IMR-90 (cell line): ENCODE data around the gene PPP6R1. TPM values are rescaled to one million over a fixed set of nuclear protein-coding genes. Genes with fewer than 3 reads are reported as not detected.

Experiments used
- ATAC-seq: fragments of 200-7000 bp; cut with Tn5 transposase; 2 replicates; pipeline ENCODE4 v1.9.1; 2020; ENCODE audit warnings: low read depth, mild to moderate bottlenecking, moderate library complexity
- BruUV-seq: library from RNA; stranded (reverse); fragments of 400-500 nt; replicated peaks from 2 replicates; lab custom pipeline; 2021; lab: Mats Ljungman, UMichigan
- CTCF ChIA-PET: fragments of 300-600 bp; formaldehyde crosslinking; extraction: SDS; loops from one replicate; lab custom pipeline; 2021; ENCODE audit warnings: antibody characterized with exemption; lab: Yijun Ruan, JAX
- POLR2A ChIA-PET: fragments of 300-600 bp; sonication (Branson Sonifier 250); formaldehyde crosslinking; loops from one replicate; lab custom pipeline; 2022; ENCODE audit warnings: antibody characterized with exemption; ENCODE audit not compliant: unreplicated experiment; lab: Charles Lee
- DNase-seq: peaks from one replicate; pipeline ENCODE4 v3.0.0; 2013
- H2AFZ ChIP-seq: replicated peaks from 2 replicates; pipeline ENCODE3; 2013; ENCODE audit warnings: low read length, mild to moderate bottlenecking; ENCODE audit not compliant: poor library complexity
- H2AK5ac ChIP-seq: 2 replicates; pipeline ENCODE4 v1.6.1; 2013; ENCODE audit warnings: low read depth, low read length, inconsistent platforms
- H2AK9ac ChIP-seq: replicated peaks from 2 replicates; pipeline ENCODE3; 2013; ENCODE audit warnings: mild to moderate bottlenecking, low read depth, low read length, moderate library complexity; ENCODE audit not compliant: poor library complexity
- H2BK120ac ChIP-seq: 2 replicates; pipeline ENCODE4 v1.6.1; 2013; ENCODE audit warnings: low read depth, low read length, inconsistent platforms
- H2BK15ac ChIP-seq: 3 replicates; pipeline ENCODE4 v1.6.1; 2013; ENCODE audit warnings: low read depth, low read length, inconsistent platforms
- H2BK20ac ChIP-seq: 2 replicates; pipeline ENCODE4 v1.6.1; 2013; ENCODE audit warnings: low read depth, mild to moderate bottlenecking, inconsistent platforms, low read length, moderate library complexity
- H2BK5ac ChIP-seq: 2 replicates; pipeline ENCODE4 v1.6.1; 2013; ENCODE audit warnings: mild to moderate bottlenecking, low read depth, low read length, inconsistent platforms; ENCODE audit not compliant: poor library complexity, severe bottlenecking
- H3K14ac ChIP-seq: replicated peaks from 2 replicates; pipeline ENCODE4 v1.6.1; 2013; ENCODE audit warnings: low read depth, low read length, inconsistent platforms
- H3K18ac ChIP-seq: 2 replicates; pipeline ENCODE4 v1.6.1; 2013; ENCODE audit warnings: low read depth, low read length, control low read depth
- H3K23ac ChIP-seq: 2 replicates; pipeline ENCODE4 v1.6.1; 2013; ENCODE audit warnings: low read depth, low read length, inconsistent platforms
- H3K27ac ChIP-seq: 2 replicates; pipeline ENCODE4 v1.5.1; 2013; ENCODE audit warnings: mild to moderate bottlenecking, control low read depth, low read length; ENCODE audit not compliant: insufficient read depth
- H3K27me3 ChIP-seq: 2 replicates; pipeline ENCODE4 v1.6.1; 2013; ENCODE audit warnings: low read length; ENCODE audit not compliant: control insufficient read depth, insufficient read depth
- H3K36me3 ChIP-seq: 2 replicates; pipeline ENCODE4 v1.6.1; 2013; ENCODE audit warnings: low read length, mixed read lengths; ENCODE audit not compliant: control insufficient read depth, insufficient read depth
- H3K4ac ChIP-seq: 2 replicates; pipeline ENCODE4 v1.6.1; 2013; ENCODE audit warnings: low read depth, low read length, inconsistent platforms
- H3K4me1 ChIP-seq: 2 replicates; pipeline ENCODE4 v1.6.1; 2013; ENCODE audit warnings: low read length, mixed read lengths; ENCODE audit not compliant: control insufficient read depth, insufficient read depth
- H3K4me2 ChIP-seq: 2 replicates; pipeline ENCODE4 v1.6.1; 2013; ENCODE audit warnings: low read depth, mild to moderate bottlenecking, control low read depth, low read length, moderate library complexity
- H3K4me3 ChIP-seq: 2 replicates; pipeline ENCODE4 v1.5.1; 2013; ENCODE audit warnings: low read depth, mild to moderate bottlenecking, control low read depth, low read length, moderate library complexity; ENCODE audit not compliant: insufficient read depth
- H3K56ac ChIP-seq: 2 replicates; pipeline ENCODE4 v1.6.1; 2013; ENCODE audit warnings: low read length, inconsistent platforms; ENCODE audit not compliant: insufficient read depth; ENCODE audit errors: extremely low read depth
- H3K79me1 ChIP-seq, 2 experiments: 2 replicates each; pipeline ENCODE4 v1.6.1; 2013; ENCODE audit warnings: low read length in 2 of 2, inconsistent platforms in 1 of 2, low read depth in 1 of 2
- H3K9ac ChIP-seq: 2 replicates; pipeline ENCODE4 v1.6.1; 2013; ENCODE audit warnings: low read depth, low read length, control low read depth
- H3K9me1 ChIP-seq: 2 replicates; pipeline ENCODE4 v1.6.1; 2013; ENCODE audit warnings: low read length, inconsistent platforms; ENCODE audit not compliant: insufficient read depth
- H3K9me3 ChIP-seq: 2 replicates; pipeline ENCODE4 v1.6.1; 2013; ENCODE audit warnings: low read length; ENCODE audit not compliant: control insufficient read depth, insufficient read depth
- H4K20me1 ChIP-seq: 2 replicates; pipeline ENCODE4 v1.6.1; 2013; ENCODE audit warnings: low read length, inconsistent platforms; ENCODE audit not compliant: insufficient read depth
- H4K5ac ChIP-seq: 2 replicates; pipeline ENCODE4 v1.6.1; 2013; ENCODE audit warnings: mild to moderate bottlenecking, low read depth, low read length, control low read depth
- H4K8ac ChIP-seq, 2 experiments: 2 replicates each; pipeline ENCODE4 v1.6.1; 2013; ENCODE audit warnings: low read depth in 2 of 2, low read length in 2 of 2, control low read depth in 1 of 2, inconsistent platforms in 1 of 2
- H4K91ac ChIP-seq: 2 replicates; pipeline ENCODE4 v1.6.1; 2013; ENCODE audit warnings: low read depth, low read length, inconsistent platforms; ENCODE audit not compliant: insufficient read depth
- MAFK ChIP-seq: IDR thresholded peaks from 2 replicates; pipeline ENCODE4 v1.6.1; 2012; ENCODE audit warnings: low read depth, low read length, improper control_type of control experiment
- MAZ ChIP-seq: IDR thresholded peaks from 2 replicates; pipeline ENCODE4 v1.6.1; 2012; ENCODE audit warnings: low read depth, mild to moderate bottlenecking, low read length, improper control_type of control experiment, moderate library complexity, borderline replicate concordance
- POLR2A ChIP-seq: IDR thresholded peaks from 2 replicates; pipeline ENCODE4 v1.6.1; 2012; ENCODE audit warnings: mild to moderate bottlenecking, low read depth, low read length
- RFX5 ChIP-seq: IDR thresholded peaks from 2 replicates; pipeline ENCODE4 v1.8.0; 2012; ENCODE audit warnings: low read depth, mild to moderate bottlenecking, low read length, moderate library complexity
- SMC3 ChIP-seq: fragments of 150-350 bp; IDR thresholded peaks from 2 replicates; pipeline ENCODE4 v1.6.1; 2016; ENCODE audit warnings: low read depth, mild to moderate bottlenecking, antibody characterized with exemption, low read length, moderate library complexity
- WGBS, 2 experiments: methylation state at CpG; one replicate each; pipeline versions ENCODE4 v1.1.5 to v1.1.7; 2013; ENCODE audit warnings: missing lambda C conversion rate in 2 of 2; ENCODE audit not compliant: insufficient read length in 1 of 2; ENCODE audit errors: extremely low coverage in 2 of 2; 5-methylcytosine and 5-hydroxymethylcytosine counted together
- dilution Hi-C: fragments of 300-500 bp; cut with HindIII; formaldehyde crosslinking; loops from one replicate; pipeline ENCODE4 v1.14.3; 2018; ENCODE audit warnings: low sequenced_read_pairs; ENCODE audit not compliant: unreplicated experiment
- in situ Hi-C: fragments of 300-500 bp; cut with MboI; formaldehyde crosslinking; loops from 3 replicates; pipeline ENCODE4 v1.14.3; 2019; ENCODE audit warnings: low sequenced_read_pairs, inconsistent platforms, mixed read lengths
- intact Hi-C: fragments of 100-400 bp; cut with micrococcal nuclease; formaldehyde crosslinking; loops from 2 replicates; pipeline ENCODE4 v1.10.0; 2022
- polyA plus RNA-seq, 3 experiments: library from polyadenylated mRNA; depleted of rRNA; stranded (reverse); fragments of >200 nt; gene quantifications; 2 replicates each; pipeline ENCODE4 v1.2.3, GENCODE V29; 2012; ENCODE audit warnings: low replicate concordance in 1 of 3
- total RNA-seq: library from RNA; depleted of rRNA; stranded (reverse); fragments of >200 nt; gene quantifications from 2 replicates; pipeline ENCODE4 v1.2.3, GENCODE V29; 2012
- TF ChIP-seq, protein P1 (sequence below): fragments of 150-350 bp; IDR thresholded peaks from 2 replicates; pipeline ENCODE4 v1.6.1; 2016; ENCODE audit warnings: low read depth, mild to moderate bottlenecking, low read length, moderate library complexity, borderline replicate concordance
- TF ChIP-seq, protein P2 (sequence below): fragments of 150-350 bp; IDR thresholded peaks from 2 replicates; pipeline ENCODE4 v1.6.1; 2017; ENCODE audit warnings: mild to moderate bottlenecking, antibody characterized with exemption, low read length, low read depth

Gene PPP6R1
- total and polyA plus RNA-seq, 2 of the 4 experiments (the other 2 are of a cell fraction): 19.9 to 50.2 TPM

DNA sequence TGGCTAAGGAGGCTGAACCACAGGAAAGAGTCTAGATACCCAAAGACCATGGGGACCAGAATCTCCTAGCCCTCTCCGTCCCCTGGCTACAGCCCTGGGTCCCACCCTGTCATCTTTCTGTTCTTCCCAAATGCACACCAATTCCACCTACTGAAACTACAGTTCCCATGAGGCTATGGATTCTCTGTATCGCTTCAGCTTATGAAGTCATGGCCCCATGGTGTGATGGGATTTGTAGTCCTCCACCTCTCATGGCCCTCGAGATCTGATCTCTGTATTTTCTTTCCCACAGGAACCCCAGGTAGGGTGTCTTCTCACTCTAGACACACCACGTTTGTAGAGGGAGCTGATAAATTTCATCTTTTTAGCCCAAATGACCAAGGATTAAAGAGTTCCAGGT is 61.3 kb downstream of the PPP6R1 start:
- ATAC-seq: no peak
- dilution Hi-C loops (no loop called here), in situ Hi-C loops (no loop called here), intact Hi-C loops (no loop called here)
- Histone ChIP-seq H3K36me3 (no peaks in the 10 kb centered on the region), H3K18ac (no peak overlapping the region), H3K56ac (no peak overlapping the region), H2BK15ac (no peak overlapping the region), H3K9ac (no peak overlapping the region), H3K4me1 (no peaks in the 10 kb centered on the region), H3K79me1 (no peaks in the 10 kb centered on the region), H2AFZ (no peak overlapping the region), H3K4me3 (no peak overlapping the region), H2BK5ac (no peak overlapping the region), H4K91ac (no peak overlapping the region), H2BK120ac (no peak overlapping the region), H4K20me1 (no peaks in the 10 kb centered on the region), H2AK5ac (no peak overlapping the region), H3K27ac (no peak overlapping the region), H3K14ac (no peak overlapping the region), H3K27me3 (peaks cover 2% of the 10 kb centered on the region), H4K5ac (no peak overlapping the region), H2AK9ac (no peak overlapping the region), H4K8ac (no peak overlapping the region), H3K23ac (no peak overlapping the region), H3K9me1 (no peaks in the 10 kb centered on the region; the same call in 1 of the 2 replicates), H2BK20ac (no peak overlapping the region), H3K4me2 (no peak overlapping the region), H3K4ac (no peak overlapping the region), H3K9me3 (no peaks in the 10 kb centered on the region)
- ChIA-PET CTCF (no interaction called here), POLR2A (no interaction called here)
- no TSS peak for BruUV-seq
- no peak for DNase-seq
- no CpG with 5 or more reads among the region's 4 CpGs for WGBS, 2 experiments
- TF ChIP-seq MAZ (no peak), POLR2A (no peak), RFX5 (no peak), SMC3 (no peak), MAFK (no peak)
- TF ChIP-seq, protein P1, sequence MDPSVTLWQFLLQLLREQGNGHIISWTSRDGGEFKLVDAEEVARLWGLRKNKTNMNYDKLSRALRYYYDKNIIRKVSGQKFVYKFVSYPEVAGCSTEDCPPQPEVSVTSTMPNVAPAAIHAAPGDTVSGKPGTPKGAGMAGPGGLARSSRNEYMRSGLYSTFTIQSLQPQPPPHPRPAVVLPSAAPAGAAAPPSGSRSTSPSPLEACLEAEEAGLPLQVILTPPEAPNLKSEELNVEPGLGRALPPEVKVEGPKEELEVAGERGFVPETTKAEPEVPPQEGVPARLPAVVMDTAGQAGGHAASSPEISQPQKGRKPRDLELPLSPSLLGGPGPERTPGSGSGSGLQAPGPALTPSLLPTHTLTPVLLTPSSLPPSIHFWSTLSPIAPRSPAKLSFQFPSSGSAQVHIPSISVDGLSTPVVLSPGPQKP: no peak
- TF ChIP-seq, protein P2, sequence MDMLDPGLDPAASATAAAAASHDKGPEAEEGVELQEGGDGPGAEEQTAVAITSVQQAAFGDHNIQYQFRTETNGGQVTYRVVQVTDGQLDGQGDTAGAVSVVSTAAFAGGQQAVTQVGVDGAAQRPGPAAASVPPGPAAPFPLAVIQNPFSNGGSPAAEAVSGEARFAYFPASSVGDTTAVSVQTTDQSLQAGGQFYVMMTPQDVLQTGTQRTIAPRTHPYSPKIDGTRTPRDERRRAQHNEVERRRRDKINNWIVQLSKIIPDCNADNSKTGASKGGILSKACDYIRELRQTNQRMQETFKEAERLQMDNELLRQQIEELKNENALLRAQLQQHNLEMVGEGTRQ: no peak
